ENCODE results near the gene NXPH3. TPM values are rescaled to one million over a fixed set of nuclear protein-coding genes. Genes with fewer than 3 reads are reported as not detected.

NXPH3 gene
- total and polyA plus RNA-seq, 2 of the 13 experiments (the other 11 are each of a cell fraction or from before 2014, with no cell fraction given) = 0.04 to 0.58 TPM

DNA sequence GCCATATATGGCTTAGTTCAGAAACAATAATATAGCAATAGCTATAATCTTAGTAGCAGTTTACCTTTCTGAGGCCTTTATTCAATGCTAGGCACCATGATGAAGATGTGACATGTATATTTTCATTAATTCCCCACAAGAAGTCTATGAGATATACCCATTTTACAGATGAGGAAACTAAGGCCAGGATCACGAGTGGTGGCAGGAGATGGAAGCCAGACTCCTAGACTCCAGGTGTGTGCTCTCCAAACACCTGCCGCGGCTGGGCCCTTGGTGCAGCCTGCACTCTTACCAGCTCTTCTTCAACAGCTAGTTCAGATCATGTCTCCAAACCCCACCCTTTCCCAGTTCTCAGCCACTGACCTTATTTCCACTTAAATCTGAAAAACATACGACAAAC, 15.2 kb downstream of the NXPH3 start:
- Histone ChIP-seq H3K79me2 (ENCODE audit: insufficient read depth, low read length) (no peaks in the 10 kb centered on the region), H3K4me3 (replicated peaks in 1 of 3; ENCODE audit: insufficient read depth in 1 of 3, low read depth in 2 of 3, low read length in 3 of 3) (no peak overlapping the region), H4K20me1 (ENCODE audit: insufficient read depth, low read length) (no peaks in the 10 kb centered on the region), H3K27me3 (ENCODE audit: control insufficient read depth in 1 of 2, insufficient read depth in 2 of 2, low read length in 2 of 2) (no peaks in the 10 kb centered on the region), H3K36me3 (replicated peaks in 1 of 2; ENCODE audit: control insufficient read depth in 1 of 2, insufficient read depth in 2 of 2, low read length in 2 of 2) (peaks cover 0 to 5% of the 10 kb centered on the region in 2 experiments; a peak in 1 of 5 replicates), H3K9ac (ENCODE audit: insufficient read depth, low read depth, low read length) (no peak overlapping the region), H3K27ac (ENCODE audit: extremely low read length, insufficient read depth, low read length) (no peak overlapping the region), H3K4me2 (ENCODE audit: low read depth, low read length) (no peak overlapping the region), H2AFZ (ENCODE audit: low read length) (no peak overlapping the region), H3K9me3 (ENCODE audit: low read length) (no peaks in the 10 kb centered on the region), H3K4me1 (ENCODE audit: insufficient read depth, low read length) (peaks cover 16% of the 10 kb centered on the region)
- intact Hi-C loops (cut with micrococcal nuclease; ENCODE audit: unreplicated experiment) (no loop called here), in situ Hi-C loops (cut with HindIII; ENCODE audit: extremely low pct_ligation_motif_present, low pct_unique_long_range_greater_than_20kb) (no loop called here)
- ATAC-seq = no peak
- ChIA-PET POLR2A (no interaction called here), CTCF (ENCODE audit: low intra/inter-chr PET ratio, low total read pairs) (no interaction called here)
- BruUV-seq (replicated peaks) = no TSS peak
- TF ChIP-seq CHD4 (IDR thresholded peaks at IDR 0.05; ENCODE audit: borderline replicate concordance, low read length) = peak; percentile 62; the same call in 1 of the 2 replicates
- TF ChIP-seq, protein P1, sequence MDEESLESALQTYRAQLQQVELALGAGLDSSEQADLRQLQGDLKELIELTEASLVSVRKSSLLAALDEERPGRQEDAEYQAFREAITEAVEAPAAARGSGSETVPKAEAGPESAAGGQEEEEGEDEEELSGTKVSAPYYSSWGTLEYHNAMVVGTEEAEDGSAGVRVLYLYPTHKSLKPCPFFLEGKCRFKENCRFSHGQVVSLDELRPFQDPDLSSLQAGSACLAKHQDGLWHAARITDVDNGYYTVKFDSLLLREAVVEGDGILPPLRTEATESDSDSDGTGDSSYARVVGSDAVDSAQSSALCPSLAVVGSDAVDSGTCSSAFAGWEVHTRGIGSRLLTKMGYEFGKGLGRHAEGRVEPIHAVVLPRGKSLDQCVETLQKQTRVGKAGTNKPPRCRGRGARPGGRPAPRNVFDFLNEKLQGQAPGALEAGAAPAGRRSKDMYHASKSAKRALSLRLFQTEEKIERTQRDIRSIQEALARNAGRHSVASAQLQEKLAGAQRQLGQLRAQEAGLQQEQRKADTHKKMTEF (CRISPR knock-in tag; IDR thresholded peaks at IDR 0.05) = no peak
- TF ChIP-seq ZMYM3 (CRISPR knock-in tag; IDR thresholded peaks at IDR 0.05) = peak; percentile 32; the same call in 1 of the 2 replicates
- peak; percentile 91 for TF ChIP-seq ZNF629 (CRISPR knock-in tag; conservative IDR thresholded peaks at IDR 0.05)
- no peak for DNase-seq (ENCODE audit: low spot score)
- 91% methylated on average over 4 of the region's 4 CpGs for WGBS (ENCODE audit: low lambda C conversion rate)
- no peak for FAIRE-seq

DNA sequence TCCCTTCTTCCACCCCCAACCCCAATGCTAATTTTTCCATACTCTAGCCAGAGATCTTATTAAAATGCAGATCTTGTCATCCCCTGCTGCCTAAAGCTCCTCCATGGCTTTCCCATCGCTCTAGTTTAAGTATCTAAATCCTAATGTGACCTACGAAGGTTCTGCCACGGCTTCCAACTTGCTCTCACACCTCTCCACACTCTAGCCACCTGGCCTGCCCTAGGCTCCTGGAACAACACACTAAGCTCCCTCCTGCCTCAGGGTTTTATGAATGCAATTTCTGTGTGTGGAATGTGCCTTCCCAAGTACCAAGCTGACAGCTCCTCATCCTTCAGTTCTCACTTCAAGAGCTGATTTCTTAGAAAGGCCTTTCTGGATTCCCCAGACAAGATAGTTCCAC, 16.6 kb downstream of the NXPH3 start:
- no peak overlapping the region for H2AFZ ChIP-seq (ENCODE audit: low read length)
- WGBS (ENCODE audit: low lambda C conversion rate) = 97% methylated on average over 3 of the region's 3 CpGs
- DNase-seq (ENCODE audit: low spot score) = no peak
- intact Hi-C loops (cut with micrococcal nuclease; ENCODE audit: unreplicated experiment) = no loop called here
- H3K27me3 ChIP-seq (ENCODE audit: control insufficient read depth in 1 of 2, insufficient read depth in 2 of 2, low read length in 2 of 2) = no peaks in the 10 kb centered on the region
- H3K9ac ChIP-seq (ENCODE audit: insufficient read depth, low read depth, low read length) = no peak overlapping the region
- no peaks in the 10 kb centered on the region for H4K20me1 ChIP-seq (ENCODE audit: insufficient read depth, low read length)
- no peaks in the 10 kb centered on the region for H3K9me3 ChIP-seq (ENCODE audit: low read length)
- no peak overlapping the region for H3K4me3 ChIP-seq (replicated peaks in 1 of 3; ENCODE audit: insufficient read depth in 1 of 3, low read depth in 2 of 3, low read length in 3 of 3)
- BruUV-seq (replicated peaks) = no TSS peak
- ATAC-seq = no peak
- TF ChIP-seq ZNF367 (CRISPR knock-in tag; IDR thresholded peaks at IDR 0.05; ENCODE audit: borderline replicate concordance) (no peak), HOXA5 (CRISPR knock-in tag; IDR thresholded peaks at IDR 0.05) (no peak), RBM22 (optimal IDR thresholded peaks at IDR 0.05; ENCODE audit: low read length) (peak; percentile 72), ZNF253 (CRISPR knock-in tag; IDR thresholded peaks at IDR 0.05; ENCODE audit: borderline replicate concordance) (no peak), ZNF816 (CRISPR knock-in tag; IDR thresholded peaks at IDR 0.05; ENCODE audit: borderline replicate concordance) (no peak)
- TF ChIP-seq, protein P2, sequence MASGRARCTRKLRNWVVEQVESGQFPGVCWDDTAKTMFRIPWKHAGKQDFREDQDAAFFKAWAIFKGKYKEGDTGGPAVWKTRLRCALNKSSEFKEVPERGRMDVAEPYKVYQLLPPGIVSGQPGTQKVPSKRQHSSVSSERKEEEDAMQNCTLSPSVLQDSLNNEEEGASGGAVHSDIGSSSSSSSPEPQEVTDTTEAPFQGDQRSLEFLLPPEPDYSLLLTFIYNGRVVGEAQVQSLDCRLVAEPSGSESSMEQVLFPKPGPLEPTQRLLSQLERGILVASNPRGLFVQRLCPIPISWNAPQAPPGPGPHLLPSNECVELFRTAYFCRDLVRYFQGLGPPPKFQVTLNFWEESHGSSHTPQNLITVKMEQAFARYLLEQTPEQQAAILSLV (CRISPR knock-in tag; IDR thresholded peaks at IDR 0.05; ENCODE audit: borderline replicate concordance) = no peak
- no peak overlapping the region for H3K27ac ChIP-seq (ENCODE audit: extremely low read length, insufficient read depth, low read length)
- FAIRE-seq = no peak
- in situ Hi-C loops (cut with HindIII; ENCODE audit: extremely low pct_ligation_motif_present, low pct_unique_long_range_greater_than_20kb) = no loop called here
- H3K79me2 ChIP-seq (ENCODE audit: insufficient read depth, low read length) = no peaks in the 10 kb centered on the region
- H3K4me1 ChIP-seq (ENCODE audit: insufficient read depth, low read length) = peaks cover 30% of the 10 kb centered on the region
- no peak overlapping the region for H3K4me2 ChIP-seq (ENCODE audit: low read depth, low read length)
- ChIA-PET CTCF (ENCODE audit: low intra/inter-chr PET ratio, low total read pairs) (interaction anchor here (0.6 kb wide), 1 partner anchor 24 kb away, joined by 3 read pairs; no protein-coding TSS in a partner anchor), POLR2A (no interaction called here)
- peaks cover 0 to 6% of the 10 kb centered on the region in 2 experiments; a peak in 2 of 5 replicates for H3K36me3 ChIP-seq (replicated peaks in 1 of 2; ENCODE audit: control insufficient read depth in 1 of 2, insufficient read depth in 2 of 2, low read length in 2 of 2)

Measured in HepG2 (cell line).